SK-N-SH (cell line): ENCODE data around the gene PPP4R2. TPM values are rescaled to one million over a fixed set of nuclear protein-coding genes. Genes with fewer than 3 reads are reported as not detected.

ENCODE experiments used
- CTCF ChIA-PET: fragments of 300-600, 350-600 bp; formaldehyde crosslinking; extraction: SDS; loops from one replicate; lab custom pipeline; 2021; lab: Yijun Ruan, JAX
- POLR2A ChIA-PET: fragments of 350-600 bp; sonication (Branson Sonifier 250); formaldehyde crosslinking; extraction: SDS; loops from one replicate; lab custom pipeline; 2020; ENCODE audit warnings: antibody characterized with exemption, inconsistent platforms; lab: Yijun Ruan, JAX
- DNase-seq: peaks from one replicate; pipeline ENCODE4 v3.0.0; 2012
- H2AFZ ChIP-seq: fragments of 200-600 bp; sonication (generic); 2 replicates; pipeline ENCODE4 v1.8.1; 2016; ENCODE audit warnings: antibody characterized with exemption, mild to moderate bottlenecking, low read depth
- H3F3A ChIP-seq: fragments of 200-600 bp; sonication (generic); replicated peaks from 2 replicates; pipeline ENCODE3; 2016; ENCODE audit warnings: antibody characterized with exemption, mild to moderate bottlenecking; ENCODE audit not compliant: insufficient read depth
- H3K27ac ChIP-seq, 2 experiments: fragments of 200-500 bp in 1 of 2; fragments of 200-600 bp in 1 of 2; sonication (Bioruptor generic) in 1 of 2; sonication (generic), shearing (Covaris generic) in 1 of 2; 2 replicates each; pipeline versions ENCODE4 v1.5.1 to v1.6.1; 2014 to 2016; ENCODE audit warnings: low read depth in 2 of 2, inconsistent platforms in 1 of 2, low read length in 1 of 2, mild to moderate bottlenecking in 1 of 2, mixed read lengths in 1 of 2
- H3K27me3 ChIP-seq: fragments of 200-600 bp; sonication (generic), shearing (Covaris generic); 2 replicates; pipeline ENCODE4 v1.6.1; 2016; ENCODE audit warnings: mixed run types; ENCODE audit not compliant: insufficient read depth
- H3K36me3 ChIP-seq, 2 experiments: fragments of 200-500 bp in 1 of 2; fragments of 200-600 bp in 1 of 2; sonication (Bioruptor generic) in 1 of 2; sonication (generic) in 1 of 2; replicated peaks in 1 of 2; 2 replicates each; pipeline versions ENCODE3 to v1.5.1; 2014 to 2016; ENCODE audit warnings: low read length in 1 of 2, mild to moderate bottlenecking in 1 of 2; ENCODE audit not compliant: insufficient read depth in 2 of 2, control insufficient read depth in 1 of 2
- H3K4me1 ChIP-seq, 2 experiments: fragments of 200-500 bp in 1 of 2; fragments of 200-600 bp in 1 of 2; sonication (Bioruptor generic) in 1 of 2; sonication (generic), shearing (Covaris generic) in 1 of 2; 2 replicates each; pipeline versions ENCODE4 v1.5.1 to v1.6.1; 2014 to 2016; ENCODE audit warnings: low read depth in 1 of 2, low read length in 1 of 2, mixed run types in 1 of 2; ENCODE audit not compliant: insufficient read depth in 2 of 2, control insufficient read depth in 1 of 2
- H3K4me2 ChIP-seq: fragments of 200-600 bp; sonication (generic), shearing (Covaris generic); 2 replicates; pipeline ENCODE4 v1.6.1; 2017; ENCODE audit warnings: mixed run types
- H3K4me3 ChIP-seq, 2 experiments: fragments of 200-500 bp in 1 of 2; fragments of 200-600 bp in 1 of 2; sonication (Bioruptor generic) in 1 of 2; sonication (generic), shearing (Covaris generic) in 1 of 2; 2 replicates each; pipeline versions ENCODE4 v1.5.1 to v1.8.1; 2014 to 2016; ENCODE audit warnings: low read depth in 2 of 2, inconsistent platforms in 1 of 2, low read length in 1 of 2, mild to moderate bottlenecking in 1 of 2, mixed read lengths in 1 of 2, moderate library complexity in 1 of 2
- H3K79me2 ChIP-seq: fragments of 200-600 bp; sonication (generic); 2 replicates; pipeline ENCODE4 v1.8.1; 2017; ENCODE audit warnings: mild to moderate bottlenecking; ENCODE audit not compliant: insufficient read depth
- H3K9ac ChIP-seq: fragments of 200-600 bp; sonication (generic); 2 replicates; pipeline ENCODE4 v1.6.1; 2017; ENCODE audit warnings: mixed run types
- H3K9me2 ChIP-seq: fragments of 200-600 bp; sonication (generic); 2 replicates; pipeline ENCODE4 v1.6.1; 2017; ENCODE audit warnings: mixed run types
- H3K9me3 ChIP-seq: fragments of 200-600 bp; sonication (generic); 2 replicates; pipeline ENCODE4 v1.6.1; 2017; ENCODE audit warnings: mixed run types, mild to moderate bottlenecking, moderate library complexity
- H4K20me1 ChIP-seq: fragments of 200-600 bp; sonication (generic); 2 replicates; pipeline ENCODE4 v1.6.1; 2017; ENCODE audit warnings: mild to moderate bottlenecking, mixed run types; ENCODE audit not compliant: insufficient read depth
- ELF1 ChIP-seq: IDR thresholded peaks from 2 replicates; pipeline ENCODE4 v1.4.0; 2012
- EZH2phosphoT487 ChIP-seq: fragments of 200-600 bp; sonication (generic); IDR thresholded peaks from 2 replicates; pipeline ENCODE4 v1.6.1; 2017; ENCODE audit warnings: low read depth, mixed run types, mild to moderate bottlenecking, antibody characterized with exemption, moderate library complexity, borderline replicate concordance
- GATA2 ChIP-seq: sonication (generic); formaldehyde crosslinking; IDR thresholded peaks from 2 replicates; pipeline ENCODE4 v1.5.0; 2020; ENCODE audit warnings: mild to moderate bottlenecking, missing genetic modification reagents
- POLR2AphosphoS5 ChIP-seq: IDR thresholded peaks from 2 replicates; pipeline ENCODE4 v1.6.1; 2012; ENCODE audit warnings: low read depth, low read length
- RXRA ChIP-seq: IDR thresholded peaks from 2 replicates; pipeline ENCODE4 v1.4.0; 2012; ENCODE audit warnings: low read depth, mild to moderate bottlenecking, borderline replicate concordance
- SIN3A ChIP-seq: IDR thresholded peaks from 2 replicates; pipeline ENCODE4 v1.6.1; 2012; ENCODE audit warnings: low read depth, mild to moderate bottlenecking, low read length, moderate library complexity, borderline replicate concordance
- SMC3 ChIP-seq: IDR thresholded peaks from 2 replicates; pipeline ENCODE4 v1.6.1; 2012; ENCODE audit warnings: low read depth, low read length, improper control_type of control experiment
- TEAD4 ChIP-seq: IDR thresholded peaks from 2 replicates; pipeline ENCODE4 v1.4.0; 2012; ENCODE audit warnings: mild to moderate bottlenecking, borderline replicate concordance; ENCODE audit not compliant: insufficient read depth
- WGBS: methylation state at CpG from one replicate; pipeline ENCODE4 v1.1.6; 2017; ENCODE audit warnings: low lambda C conversion rate; 5-methylcytosine and 5-hydroxymethylcytosine counted together
- polyA plus RNA-seq, 3 experiments: library from polyadenylated mRNA; depleted of rRNA; stranded (reverse); fragments of >200 nt; gene quantifications; 2 replicates each; pipeline ENCODE4 v1.2.3, GENCODE V29; 2012
- TF ChIP-seq, protein P1 (sequence below): IDR thresholded peaks from 2 replicates; pipeline ENCODE4 v1.4.0; 2012; ENCODE audit warnings: low read depth, borderline replicate concordance
- TF ChIP-seq, protein P2 (sequence below): IDR thresholded peaks from 2 replicates; pipeline ENCODE4 v1.6.1; 2012; ENCODE audit warnings: mild to moderate bottlenecking, low read depth, low read length, moderate library complexity
- TF ChIP-seq, protein P3 (sequence below): fragments of 200-600 bp; sonication (generic); IDR thresholded peaks from 2 replicates; pipeline ENCODE4 v1.6.1; 2017; ENCODE audit warnings: antibody characterized with exemption, mild to moderate bottlenecking, moderate library complexity
- TF ChIP-seq, protein P4 (sequence below): fragments of 150-350 bp; IDR thresholded peaks from 2 replicates; pipeline ENCODE4 v1.6.1; 2016; ENCODE audit warnings: mild to moderate bottlenecking, low read depth, low read length

The PPP4R2 gene
- polyA plus RNA-seq, 1 of the 3 experiments (the other 2 are of a cell fraction) = 8.9 TPM

DNA sequence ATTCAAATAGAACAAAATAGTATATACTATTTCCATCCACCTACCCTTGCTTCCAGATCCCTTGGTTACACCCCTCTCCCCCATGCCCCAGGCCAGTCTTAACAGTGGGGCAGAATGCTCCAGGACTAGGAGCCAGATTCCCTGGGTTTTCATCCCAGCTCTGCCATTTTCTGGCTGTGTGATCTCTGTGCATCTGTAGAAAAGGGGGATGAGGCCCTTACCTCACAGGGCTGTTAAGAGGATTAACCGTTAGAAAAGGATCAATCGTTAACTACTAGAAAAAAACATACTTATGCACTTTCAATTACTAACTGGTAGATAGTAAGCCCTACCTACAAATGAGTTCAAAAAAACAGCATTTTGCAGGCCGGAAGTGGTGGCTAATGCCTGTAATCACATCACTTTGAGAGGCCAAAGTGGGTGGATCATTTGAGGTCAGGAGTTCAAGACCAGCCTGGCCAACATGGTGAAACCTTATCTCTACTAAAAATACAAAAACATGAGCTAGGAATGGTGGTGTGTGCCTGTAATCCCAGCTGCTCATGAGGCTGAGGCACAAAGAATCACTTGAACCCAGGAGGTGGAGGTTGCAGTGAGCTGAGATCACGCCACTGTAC lies 76.6 kb downstream of the PPP4R2 start:
- H3K9ac ChIP-seq = no peak overlapping the region
- WGBS = 87% methylated on average over 4 of the region's 4 CpGs
- CTCF ChIA-PET = interaction anchor here (1.8 kb wide), 1 partner anchor 13 kb away, joined by 7 read pairs; no protein-coding TSS in a partner anchor

DNA sequence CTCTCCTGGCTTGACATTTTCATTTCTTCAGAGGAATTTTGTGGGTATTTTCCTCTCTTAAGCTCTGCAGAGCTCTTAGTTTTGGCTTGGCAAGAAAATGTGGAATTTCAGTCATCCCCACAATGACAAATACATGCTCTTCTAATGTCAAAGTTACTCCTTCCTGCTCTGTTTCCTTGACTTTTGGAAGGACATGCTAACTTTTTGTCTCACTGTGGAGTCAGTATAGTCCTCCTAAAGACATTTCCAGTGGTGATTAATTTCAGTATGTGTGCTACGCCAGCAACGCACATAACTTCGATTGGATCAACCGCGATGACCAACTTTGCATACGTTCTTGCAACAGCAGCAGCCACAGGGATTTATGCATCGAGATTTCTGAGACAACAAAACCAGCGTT lies 78.2 kb downstream of the PPP4R2 start:
- POLR2A ChIA-PET = no interaction called here
- CTCF ChIA-PET = interaction anchor here (1.0 to 1.8 kb wide), 2 partner anchors 11 to 19 kb away, joined by 3 to 7 read pairs; no protein-coding TSS in a partner anchor
- H3K36me3 ChIP-seq = no peaks in the 10 kb centered on the region

More for the DNA sequence above, 76.6 kb downstream of the PPP4R2 start:
- TF ChIP-seq, protein P1, sequence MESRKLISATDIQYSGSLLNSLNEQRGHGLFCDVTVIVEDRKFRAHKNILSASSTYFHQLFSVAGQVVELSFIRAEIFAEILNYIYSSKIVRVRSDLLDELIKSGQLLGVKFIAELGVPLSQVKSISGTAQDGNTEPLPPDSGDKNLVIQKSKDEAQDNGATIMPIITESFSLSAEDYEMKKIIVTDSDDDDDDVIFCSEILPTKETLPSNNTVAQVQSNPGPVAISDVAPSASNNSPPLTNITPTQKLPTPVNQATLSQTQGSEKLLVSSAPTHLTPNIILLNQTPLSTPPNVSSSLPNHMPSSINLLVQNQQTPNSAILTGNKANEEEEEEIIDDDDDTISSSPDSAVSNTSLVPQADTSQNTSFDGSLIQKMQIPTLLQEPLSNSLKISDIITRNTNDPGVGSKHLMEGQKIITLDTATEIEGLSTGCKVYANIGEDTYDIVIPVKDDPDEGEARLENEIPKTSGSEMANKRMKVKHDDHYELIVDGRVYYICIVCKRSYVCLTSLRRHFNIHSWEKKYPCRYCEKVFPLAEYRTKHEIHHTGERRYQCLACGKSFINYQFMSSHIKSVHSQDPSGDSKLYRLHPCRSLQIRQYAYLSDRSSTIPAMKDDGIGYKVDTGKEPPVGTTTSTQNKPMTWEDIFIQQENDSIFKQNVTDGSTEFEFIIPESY = no peak
- Histone ChIP-seq H3K27ac (no peak overlapping the region), H2AFZ (no peak overlapping the region), H3K4me2 (no peak overlapping the region), H3K36me3 (peaks cover 7% of the 10 kb centered on the region in 2 experiments), H3K9me3 (no peaks in the 10 kb centered on the region), H3K4me3 (no peak overlapping the region), H3K4me1 (no peaks in the 10 kb centered on the region; a peak in 1 of 4 replicates), H3K9me2 (no peaks in the 10 kb centered on the region), H3K27me3 (no peaks in the 10 kb centered on the region), H3K79me2 (no peaks in the 10 kb centered on the region), H3F3A (peaks cover 15% of the 10 kb centered on the region), H4K20me1 (no peaks in the 10 kb centered on the region)
- POLR2A ChIA-PET = no interaction called here
- DNase-seq = no peak

More for the DNA sequence above, 78.2 kb downstream of the PPP4R2 start:
- Histone ChIP-seq H3K27me3 (no peaks in the 10 kb centered on the region), H3F3A (peaks cover 8% of the 10 kb centered on the region), H3K9me3 (no peaks in the 10 kb centered on the region), H3K9ac (no peak overlapping the region), H3K4me3 (no peak overlapping the region), H2AFZ (no peak overlapping the region), H3K4me1 (no peaks in the 10 kb centered on the region; a peak in 1 of 4 replicates), H3K4me2 (no peak overlapping the region), H4K20me1 (no peaks in the 10 kb centered on the region), H3K79me2 (no peaks in the 10 kb centered on the region), H3K9me2 (no peaks in the 10 kb centered on the region), H3K27ac (no peak overlapping the region)
- 86% methylated on average over 8 of the region's 8 CpGs for WGBS
- TF ChIP-seq, protein P2, sequence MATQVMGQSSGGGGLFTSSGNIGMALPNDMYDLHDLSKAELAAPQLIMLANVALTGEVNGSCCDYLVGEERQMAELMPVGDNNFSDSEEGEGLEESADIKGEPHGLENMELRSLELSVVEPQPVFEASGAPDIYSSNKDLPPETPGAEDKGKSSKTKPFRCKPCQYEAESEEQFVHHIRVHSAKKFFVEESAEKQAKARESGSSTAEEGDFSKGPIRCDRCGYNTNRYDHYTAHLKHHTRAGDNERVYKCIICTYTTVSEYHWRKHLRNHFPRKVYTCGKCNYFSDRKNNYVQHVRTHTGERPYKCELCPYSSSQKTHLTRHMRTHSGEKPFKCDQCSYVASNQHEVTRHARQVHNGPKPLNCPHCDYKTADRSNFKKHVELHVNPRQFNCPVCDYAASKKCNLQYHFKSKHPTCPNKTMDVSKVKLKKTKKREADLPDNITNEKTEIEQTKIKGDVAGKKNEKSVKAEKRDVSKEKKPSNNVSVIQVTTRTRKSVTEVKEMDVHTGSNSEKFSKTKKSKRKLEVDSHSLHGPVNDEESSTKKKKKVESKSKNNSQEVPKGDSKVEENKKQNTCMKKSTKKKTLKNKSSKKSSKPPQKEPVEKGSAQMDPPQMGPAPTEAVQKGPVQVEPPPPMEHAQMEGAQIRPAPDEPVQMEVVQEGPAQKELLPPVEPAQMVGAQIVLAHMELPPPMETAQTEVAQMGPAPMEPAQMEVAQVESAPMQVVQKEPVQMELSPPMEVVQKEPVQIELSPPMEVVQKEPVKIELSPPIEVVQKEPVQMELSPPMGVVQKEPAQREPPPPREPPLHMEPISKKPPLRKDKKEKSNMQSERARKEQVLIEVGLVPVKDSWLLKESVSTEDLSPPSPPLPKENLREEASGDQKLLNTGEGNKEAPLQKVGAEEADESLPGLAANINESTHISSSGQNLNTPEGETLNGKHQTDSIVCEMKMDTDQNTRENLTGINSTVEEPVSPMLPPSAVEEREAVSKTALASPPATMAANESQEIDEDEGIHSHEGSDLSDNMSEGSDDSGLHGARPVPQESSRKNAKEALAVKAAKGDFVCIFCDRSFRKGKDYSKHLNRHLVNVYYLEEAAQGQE = no peak
- no peak for TF ChIP-seq POLR2AphosphoS5
- no peak for TF ChIP-seq GATA2 (CRISPR knock-in tag)
- TF ChIP-seq TEAD4 = no peak
- TF ChIP-seq ELF1 = no peak
- TF ChIP-seq, protein P3, sequence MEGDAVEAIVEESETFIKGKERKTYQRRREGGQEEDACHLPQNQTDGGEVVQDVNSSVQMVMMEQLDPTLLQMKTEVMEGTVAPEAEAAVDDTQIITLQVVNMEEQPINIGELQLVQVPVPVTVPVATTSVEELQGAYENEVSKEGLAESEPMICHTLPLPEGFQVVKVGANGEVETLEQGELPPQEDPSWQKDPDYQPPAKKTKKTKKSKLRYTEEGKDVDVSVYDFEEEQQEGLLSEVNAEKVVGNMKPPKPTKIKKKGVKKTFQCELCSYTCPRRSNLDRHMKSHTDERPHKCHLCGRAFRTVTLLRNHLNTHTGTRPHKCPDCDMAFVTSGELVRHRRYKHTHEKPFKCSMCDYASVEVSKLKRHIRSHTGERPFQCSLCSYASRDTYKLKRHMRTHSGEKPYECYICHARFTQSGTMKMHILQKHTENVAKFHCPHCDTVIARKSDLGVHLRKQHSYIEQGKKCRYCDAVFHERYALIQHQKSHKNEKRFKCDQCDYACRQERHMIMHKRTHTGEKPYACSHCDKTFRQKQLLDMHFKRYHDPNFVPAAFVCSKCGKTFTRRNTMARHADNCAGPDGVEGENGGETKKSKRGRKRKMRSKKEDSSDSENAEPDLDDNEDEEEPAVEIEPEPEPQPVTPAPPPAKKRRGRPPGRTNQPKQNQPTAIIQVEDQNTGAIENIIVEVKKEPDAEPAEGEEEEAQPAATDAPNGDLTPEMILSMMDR = no peak
- TF ChIP-seq, protein P1 = no peak
- no peak for TF ChIP-seq SMC3
- TF ChIP-seq SIN3A = no peak
- TF ChIP-seq, protein P4, sequence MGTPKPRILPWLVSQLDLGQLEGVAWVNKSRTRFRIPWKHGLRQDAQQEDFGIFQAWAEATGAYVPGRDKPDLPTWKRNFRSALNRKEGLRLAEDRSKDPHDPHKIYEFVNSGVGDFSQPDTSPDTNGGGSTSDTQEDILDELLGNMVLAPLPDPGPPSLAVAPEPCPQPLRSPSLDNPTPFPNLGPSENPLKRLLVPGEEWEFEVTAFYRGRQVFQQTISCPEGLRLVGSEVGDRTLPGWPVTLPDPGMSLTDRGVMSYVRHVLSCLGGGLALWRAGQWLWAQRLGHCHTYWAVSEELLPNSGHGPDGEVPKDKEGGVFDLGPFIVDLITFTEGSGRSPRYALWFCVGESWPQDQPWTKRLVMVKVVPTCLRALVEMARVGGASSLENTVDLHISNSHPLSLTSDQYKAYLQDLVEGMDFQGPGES = no peak
- no peak for TF ChIP-seq EZH2phosphoT487
- TF ChIP-seq RXRA = no peak
- no peak for DNase-seq
